ENCODE data around the gene MEF2A. TPM values are rescaled to one million over a fixed set of nuclear protein-coding genes. Genes with fewer than 3 reads are reported as not detected.

Gene MEF2A
- total RNA-seq, 1 experiment from 2014 or later, result 13.6 TPM

DNA sequence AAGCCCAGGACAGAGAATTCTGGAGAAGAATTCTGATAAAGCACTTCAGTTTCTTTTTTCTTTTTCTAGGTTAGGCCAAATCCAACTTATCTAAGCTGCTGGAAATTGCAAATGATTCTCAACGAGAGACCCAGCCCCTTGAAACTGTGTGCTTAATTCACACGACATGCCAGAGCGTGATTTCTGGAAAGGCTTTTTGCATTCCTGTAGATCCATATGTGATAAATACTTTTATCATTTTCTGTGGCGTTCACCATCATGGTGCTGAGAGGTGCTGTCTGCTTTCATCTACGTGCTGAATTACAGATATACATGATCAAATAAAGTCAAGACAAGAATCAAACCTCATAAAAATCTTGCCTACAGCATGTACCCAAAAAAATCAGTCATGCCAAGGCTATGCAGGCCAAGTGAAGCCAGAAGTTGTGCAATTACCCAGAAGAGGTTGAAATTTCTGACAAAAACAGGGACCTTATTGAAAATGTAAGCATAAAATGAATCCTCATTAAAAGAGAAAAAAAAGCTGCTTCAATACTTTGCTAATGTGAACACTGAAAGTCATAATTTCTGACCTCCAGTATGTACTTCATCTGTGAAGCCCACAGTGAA is 10.8 kb upstream of the MEF2A start:
- no peak for DNase-seq
- Histone ChIP-seq H3K4me3 (ENCODE audit: insufficient read depth, low read depth, low read length) (no peak overlapping the region), H3K36me3 (replicated peaks; ENCODE audit: control insufficient read depth, insufficient read depth, low read length) (no peaks in the 10 kb centered on the region), H3K27me3 (ENCODE audit: control insufficient read depth, insufficient read depth, low read length) (no peaks in the 10 kb centered on the region)

GRCh38 chr15:99556011-99556410 is 9.8 kb upstream of the MEF2A start:
- H3K27me3 ChIP-seq (ENCODE audit: control insufficient read depth, insufficient read depth, low read length), result no peaks in the 10 kb centered on the region
- no peaks in the 10 kb centered on the region for H3K36me3 ChIP-seq (replicated peaks; ENCODE audit: control insufficient read depth, insufficient read depth, low read length)
- no peak overlapping the region for H3K4me3 ChIP-seq (ENCODE audit: insufficient read depth, low read depth, low read length)
- DNase-seq, result no peak

GRCh38 chr15:99556578-99556977 is 9.2 kb upstream of the MEF2A start:
- no peaks in the 10 kb centered on the region for H3K36me3 ChIP-seq (replicated peaks; ENCODE audit: control insufficient read depth, insufficient read depth, low read length)
- no peak overlapping the region for H3K4me3 ChIP-seq (ENCODE audit: insufficient read depth, low read depth, low read length)
- DNase-seq, result no peak
- H3K27me3 ChIP-seq (ENCODE audit: control insufficient read depth, insufficient read depth, low read length), result no peaks in the 10 kb centered on the region

DNA sequence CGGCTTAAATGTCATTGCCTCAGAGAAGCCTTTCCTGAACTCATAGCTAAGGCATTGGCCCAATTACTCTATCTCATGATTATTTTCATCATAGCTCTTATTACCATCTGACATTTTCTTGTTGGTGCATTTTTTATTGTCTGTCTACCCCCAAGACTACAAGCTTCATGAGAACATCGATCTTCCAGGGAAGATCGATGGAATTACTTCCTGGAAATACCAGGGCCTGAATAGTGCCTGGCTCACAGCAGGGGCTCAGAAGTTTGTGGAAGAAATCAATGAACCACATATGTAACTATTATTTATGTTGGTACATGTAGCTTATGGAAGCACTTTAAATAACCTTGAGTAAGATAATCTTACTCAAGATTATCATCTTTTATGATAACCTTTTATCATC is 7.7 kb upstream of the MEF2A start:
- Histone ChIP-seq H3K36me3 (replicated peaks; ENCODE audit: control insufficient read depth, insufficient read depth, low read length) (no peaks in the 10 kb centered on the region), H3K4me3 (ENCODE audit: insufficient read depth, low read depth, low read length) (no peak overlapping the region), H3K27me3 (ENCODE audit: control insufficient read depth, insufficient read depth, low read length) (no peaks in the 10 kb centered on the region)
- DNase-seq, result no peak

DNA sequence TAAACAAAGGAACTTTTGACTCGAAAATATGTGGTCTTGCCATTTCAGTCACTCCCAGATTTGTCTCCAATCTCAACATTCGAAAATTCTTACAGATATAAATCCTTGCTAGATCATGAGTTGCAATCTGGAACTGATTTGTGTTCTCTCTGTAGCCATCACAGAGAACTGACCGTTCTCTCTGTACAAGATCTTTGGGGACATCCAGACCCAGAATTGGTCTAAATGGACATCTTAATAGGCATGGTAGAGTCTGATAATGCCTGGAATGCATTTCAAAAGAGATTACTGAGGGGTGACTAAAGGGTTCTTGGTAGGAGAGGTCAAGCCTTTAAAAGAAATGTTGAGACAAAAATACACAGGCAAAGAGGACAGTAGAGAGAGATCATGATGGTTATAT is 7.2 kb upstream of the MEF2A start:
- DNase-seq, result no peak

DNA sequence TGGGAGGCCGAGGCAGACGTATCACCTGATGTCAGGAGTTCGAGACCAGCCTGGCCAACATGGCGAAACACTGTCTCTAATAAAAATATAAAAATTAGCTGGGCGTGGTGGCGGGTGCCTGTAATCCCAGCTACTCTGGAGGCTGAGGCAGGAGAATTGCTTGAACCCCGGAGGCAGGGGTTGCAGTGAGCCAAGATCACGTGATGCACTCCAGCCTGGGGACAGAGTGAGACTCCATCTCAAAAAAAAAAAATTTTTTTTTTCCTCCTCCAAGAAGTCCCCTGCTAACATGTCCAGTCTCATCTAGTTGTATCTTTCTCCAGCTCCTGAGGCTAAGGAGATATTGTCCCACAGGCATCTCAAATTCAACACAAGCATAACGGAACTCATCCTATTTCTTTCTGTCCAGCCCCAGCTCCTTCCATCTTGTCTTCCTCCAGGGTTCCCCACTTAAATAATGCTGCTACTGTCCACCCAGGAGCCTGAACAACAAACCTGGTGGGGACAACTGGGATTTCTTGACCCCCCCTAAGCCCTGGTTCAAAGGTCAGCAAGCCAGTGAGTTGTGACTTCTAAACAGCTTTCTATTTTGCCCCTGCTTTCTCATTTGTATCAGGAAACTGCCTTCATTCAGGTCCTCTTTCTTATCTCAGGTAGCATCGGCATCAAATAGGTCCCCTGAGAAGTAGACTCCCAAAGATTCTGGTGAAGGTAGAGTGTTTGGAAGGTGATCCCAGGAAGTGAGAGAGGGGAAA is 4.1 kb upstream of the MEF2A start:
- no peak for DNase-seq
- H3K27me3 ChIP-seq (ENCODE audit: control insufficient read depth, insufficient read depth, low read length), result no peaks in the 10 kb centered on the region; the same call in 1 of the 2 replicates
- H3K36me3 ChIP-seq (replicated peaks; ENCODE audit: control insufficient read depth, insufficient read depth, low read length), result no peaks in the 10 kb centered on the region
- H3K4me3 ChIP-seq (ENCODE audit: insufficient read depth, low read depth, low read length), result no peak overlapping the region

More for the DNA sequence above, 7.2 kb upstream of the MEF2A start:
- Histone ChIP-seq H3K36me3 (replicated peaks; ENCODE audit: control insufficient read depth, insufficient read depth, low read length) (no peaks in the 10 kb centered on the region), H3K27me3 (ENCODE audit: control insufficient read depth, insufficient read depth, low read length) (no peaks in the 10 kb centered on the region), H3K4me3 (ENCODE audit: insufficient read depth, low read depth, low read length) (no peak overlapping the region)

GRCh38 chr15:99562238-99562637 is 3.5 kb upstream of the MEF2A start:
- no peak for DNase-seq
- Histone ChIP-seq H3K4me3 (ENCODE audit: insufficient read depth, low read depth, low read length) (no peak overlapping the region), H3K36me3 (replicated peaks; ENCODE audit: control insufficient read depth, insufficient read depth, low read length) (no peaks in the 10 kb centered on the region), H3K27me3 (ENCODE audit: control insufficient read depth, insufficient read depth, low read length) (no peaks in the 10 kb centered on the region; the same call in 1 of the 2 replicates)

DNA sequence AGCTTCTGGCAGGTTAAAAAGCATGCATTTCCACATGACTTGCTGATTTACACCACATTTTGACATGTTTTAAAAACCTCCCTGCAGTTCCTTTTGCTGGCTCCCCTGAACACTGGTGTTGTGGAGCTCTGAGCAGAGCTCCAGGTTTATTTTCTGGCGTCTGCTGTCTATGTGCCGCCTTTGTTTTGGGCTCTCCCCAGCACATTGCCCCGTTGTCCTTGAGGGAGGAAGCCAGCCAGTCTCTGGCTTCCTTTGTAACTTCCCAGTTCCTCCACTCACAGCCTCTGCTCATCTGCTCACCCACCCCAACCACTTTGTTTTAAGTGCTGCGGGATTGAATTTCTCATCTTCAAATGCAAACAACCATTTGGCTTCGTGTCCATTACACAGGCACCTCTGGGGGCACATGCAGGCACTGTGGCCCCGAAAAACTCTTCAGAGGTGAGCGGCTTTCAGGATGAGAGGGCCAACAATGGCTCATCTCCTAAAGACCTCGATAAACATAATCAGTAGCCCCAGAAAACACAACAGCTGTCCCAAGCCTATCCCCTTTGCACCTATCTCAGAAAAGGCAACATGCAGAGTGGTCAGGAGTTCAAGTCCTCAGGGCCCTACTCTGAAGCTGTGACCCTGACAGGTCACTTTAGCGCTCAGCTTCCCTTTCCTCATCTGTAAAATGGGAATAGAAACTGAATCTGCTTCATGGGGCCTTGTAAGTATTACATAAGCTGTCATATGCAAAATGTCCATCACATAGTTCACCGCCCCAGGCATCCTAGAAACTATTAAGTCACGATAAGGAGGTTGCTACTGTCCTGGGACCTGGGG is 1.3 kb upstream of the MEF2A start:
- H3K27me3 ChIP-seq (ENCODE audit: control insufficient read depth, insufficient read depth, low read length), result no peaks in the 10 kb centered on the region; the same call in 1 of the 2 replicates
- DNase-seq, result peak; percentile 22
- H3K4me3 ChIP-seq (ENCODE audit: insufficient read depth, low read depth, low read length), result peak overlapping the region; percentile 78
- no peaks in the 10 kb centered on the region for H3K36me3 ChIP-seq (replicated peaks; ENCODE audit: control insufficient read depth, insufficient read depth, low read length)

DNA sequence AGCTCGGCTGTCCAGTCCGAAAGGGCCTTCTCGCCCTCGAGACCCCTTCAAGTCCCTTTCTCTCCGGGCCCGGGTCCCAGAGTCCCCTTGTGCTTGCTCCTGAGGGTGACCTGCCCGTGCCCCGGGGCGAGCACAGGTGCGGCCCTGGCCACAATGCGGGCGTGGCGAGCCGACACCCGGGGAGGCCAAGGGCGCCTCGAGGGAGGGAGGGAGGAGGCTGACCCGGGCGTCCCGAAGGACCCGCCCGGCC is 810 bp upstream of the MEF2A start:
- no peak for DNase-seq
- H3K4me3 ChIP-seq (ENCODE audit: insufficient read depth, low read depth, low read length), result peak overlapping the region; percentile 78
- no peaks in the 10 kb centered on the region; the same call in 1 of the 2 replicates for H3K27me3 ChIP-seq (ENCODE audit: control insufficient read depth, insufficient read depth, low read length)
- H3K36me3 ChIP-seq (replicated peaks; ENCODE audit: control insufficient read depth, insufficient read depth, low read length), result no peaks in the 10 kb centered on the region

DNA sequence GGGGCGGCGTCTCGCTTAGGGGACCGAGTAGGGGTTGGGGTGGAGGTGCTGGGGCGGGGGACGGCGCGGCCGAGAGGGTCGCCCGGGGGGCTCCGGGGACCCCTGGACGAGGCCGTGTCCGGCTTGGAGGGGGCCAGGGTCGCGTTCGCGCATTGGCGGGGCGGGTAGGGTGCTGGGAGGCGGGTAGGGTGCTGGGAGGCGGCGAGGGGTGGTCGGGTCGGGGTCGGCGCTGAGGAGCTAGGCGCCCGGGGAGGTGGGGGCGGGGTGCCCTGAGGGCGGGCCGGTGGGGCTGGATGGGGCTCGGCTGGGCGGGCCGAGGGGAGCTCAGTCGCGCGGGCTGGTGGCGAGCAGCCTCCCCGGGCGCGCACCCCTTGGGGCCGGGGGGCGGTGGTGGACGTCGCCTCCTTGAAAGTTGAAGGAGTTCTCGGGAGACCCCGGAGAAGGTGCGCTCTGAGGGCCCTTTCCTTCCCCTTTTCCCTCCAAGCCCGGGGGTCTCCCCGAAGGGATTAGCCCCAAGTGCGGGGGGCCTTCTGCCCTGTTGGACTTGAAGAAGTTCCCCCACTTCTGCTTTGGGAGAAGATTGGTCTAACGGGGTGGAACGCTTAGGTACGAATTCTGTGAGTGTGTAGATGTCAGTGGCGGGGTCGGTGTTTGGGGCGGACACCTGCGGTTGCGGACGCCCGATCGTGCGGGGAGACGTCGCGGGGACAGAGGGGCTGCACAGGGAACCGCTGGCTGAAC is 543 bp downstream of the MEF2A start:
- no peaks in the 10 kb centered on the region for H3K36me3 ChIP-seq (replicated peaks; ENCODE audit: control insufficient read depth, insufficient read depth, low read length)
- H3K4me3 ChIP-seq (ENCODE audit: insufficient read depth, low read depth, low read length), result peak overlapping the region; percentile 78
- H3K27me3 ChIP-seq (ENCODE audit: control insufficient read depth, insufficient read depth, low read length), result no peaks in the 10 kb centered on the region; the same call in 1 of the 2 replicates
- DNase-seq, result peak; percentile 68

- H3K27me3 ChIP-seq (ENCODE audit: control insufficient read depth, insufficient read depth, low read length), result no peaks in the 10 kb centered on the region; the same call in 1 of the 2 replicates
- peak; percentile 47 for DNase-seq
- H3K36me3 ChIP-seq (replicated peaks; ENCODE audit: control insufficient read depth, insufficient read depth, low read length), result no peaks in the 10 kb centered on the region
- no peak overlapping the region for H3K4me3 ChIP-seq (ENCODE audit: insufficient read depth, low read depth, low read length)
Observed at GRCh38 chr15:99568625-99569352, 3.0 kb downstream of the MEF2A start.

- H3K4me3 ChIP-seq (ENCODE audit: insufficient read depth, low read depth, low read length), result no peak overlapping the region
- H3K27me3 ChIP-seq (ENCODE audit: control insufficient read depth, insufficient read depth, low read length), result no peaks in the 10 kb centered on the region
- H3K36me3 ChIP-seq (replicated peaks; ENCODE audit: control insufficient read depth, insufficient read depth, low read length), result no peaks in the 10 kb centered on the region
- DNase-seq, result no peak
Observed at GRCh38 chr15:99571299-99571698, 5.5 kb downstream of the MEF2A start.

GRCh38 chr15:99574048-99574447 is 8.3 kb downstream of the MEF2A start:
- no peaks in the 10 kb centered on the region for H3K36me3 ChIP-seq (replicated peaks; ENCODE audit: control insufficient read depth, insufficient read depth, low read length)
- H3K27me3 ChIP-seq (ENCODE audit: control insufficient read depth, insufficient read depth, low read length), result no peaks in the 10 kb centered on the region
- no peak for DNase-seq
- H3K4me3 ChIP-seq (ENCODE audit: insufficient read depth, low read depth, low read length), result no peak overlapping the region

- Histone ChIP-seq H3K4me3 (ENCODE audit: insufficient read depth, low read depth, low read length) (no peak overlapping the region), H3K36me3 (replicated peaks; ENCODE audit: control insufficient read depth, insufficient read depth, low read length) (no peaks in the 10 kb centered on the region), H3K27me3 (ENCODE audit: control insufficient read depth, insufficient read depth, low read length) (no peaks in the 10 kb centered on the region)
- no peak for DNase-seq
Observed at GRCh38 chr15:99574502-99574901, 8.7 kb downstream of the MEF2A start.

Data from H7 (cell line).